PC-3 (cell line): ENCODE data around the gene FXYD3. TPM values are rescaled to one million over a fixed set of nuclear protein-coding genes. Genes with fewer than 3 reads are reported as not detected.

Experiments used
- ATAC-seq: fragments of 200-7000 bp; cut with Tn5 transposase; 2 replicates; pipeline ENCODE4 v1.9.1; 2020; ENCODE audit warnings: mild to moderate bottlenecking, moderate library complexity
- BruUV-seq: library from RNA; stranded (reverse); fragments of 400-500 nt; replicated peaks from 2 replicates; lab custom pipeline; 2021; lab: Mats Ljungman, UMichigan
- CTCF ChIA-PET: fragments of 300-600 bp; sonication (Branson Sonifier 250); formaldehyde crosslinking; loops from one replicate; lab custom pipeline; 2022; ENCODE audit warnings: antibody characterized with exemption; lab: Charles Lee
- POLR2A ChIA-PET: fragments of 300-600 bp; sonication (Branson Sonifier 250); formaldehyde crosslinking; loops from one replicate; lab custom pipeline; 2022; ENCODE audit warnings: antibody characterized with exemption; ENCODE audit not compliant: unreplicated experiment; lab: Charles Lee
- DNase-seq: peaks from one replicate; pipeline ENCODE4 v3.0.0-alpha.2; 2015
- H2AFZ ChIP-seq: fragments of 300-600 bp; sonication (generic); 2 replicates; pipeline ENCODE4 v1.6.0; 2016; ENCODE audit warnings: antibody characterized with exemption, low read length
- H3F3A ChIP-seq: fragments of 300-600 bp; sonication (generic); one replicate; pipeline ENCODE4 v1.6.0; 2017; ENCODE audit warnings: antibody characterized with exemption, low read length, control low read depth, mild to moderate bottlenecking; ENCODE audit not compliant: unreplicated experiment
- H3K27ac ChIP-seq: fragments of 300-600 bp; sonication (generic); 2 replicates; pipeline ENCODE4 v1.5.1; 2016; ENCODE audit warnings: mild to moderate bottlenecking, low read length
- H3K27me3 ChIP-seq: fragments of 300-600 bp; sonication (generic); 2 replicates; pipeline ENCODE4 v1.6.1; 2016; ENCODE audit warnings: low read length, mixed read lengths
- H3K36me3 ChIP-seq: fragments of 300-600 bp; sonication (generic); 2 replicates; pipeline ENCODE4 v1.6.1; 2016; ENCODE audit warnings: low read depth, mixed run types, low read length, mixed read lengths
- H3K4me1 ChIP-seq: fragments of 300-600 bp; sonication (generic); 2 replicates; pipeline ENCODE4 v1.5.1; 2016; ENCODE audit warnings: low read length; ENCODE audit not compliant: insufficient read depth
- H3K4me2 ChIP-seq: fragments of 300-600 bp; sonication (generic); 2 replicates; pipeline ENCODE4 v1.6.0; 2016; ENCODE audit warnings: low read length
- H3K4me3 ChIP-seq: fragments of 300-600 bp; sonication (generic); 2 replicates; pipeline ENCODE4 v1.5.1; 2016; ENCODE audit warnings: mild to moderate bottlenecking, low read length, mixed read lengths
- H3K79me2 ChIP-seq: fragments of 300-600 bp; sonication (generic); 2 replicates; pipeline ENCODE4 v1.6.1; 2017; ENCODE audit warnings: low read length, mixed read lengths
- H3K9ac ChIP-seq: fragments of 300-600 bp; sonication (generic); 2 replicates; pipeline ENCODE4 v1.6.0; 2016; ENCODE audit warnings: mild to moderate bottlenecking, low read length
- H3K9me2 ChIP-seq: fragments of 300-600 bp; sonication (generic); replicated peaks from 2 replicates; pipeline ENCODE4 v1.6.1; 2016; ENCODE audit warnings: mixed run types, low read length, mixed read lengths
- H3K9me3 ChIP-seq: fragments of 300-600 bp; sonication (generic); 2 replicates; pipeline ENCODE4 v1.6.1; 2016; ENCODE audit warnings: low read length, mixed read lengths
- H4K20me1 ChIP-seq: fragments of 300-600 bp; sonication (generic); 2 replicates; pipeline ENCODE4 v1.6.1; 2016; ENCODE audit warnings: low read length, mixed read lengths
- EZH2 ChIP-seq: fragments of 300-600 bp; sonication (generic); IDR thresholded peaks from one replicate; pipeline ENCODE4 v1.6.1; 2017; ENCODE audit warnings: antibody characterized with exemption, mild to moderate bottlenecking, low read length; ENCODE audit not compliant: unreplicated experiment
- EZH2phosphoT487 ChIP-seq: fragments of 300-600 bp; sonication (generic); IDR thresholded peaks from 2 replicates; pipeline ENCODE4 v1.6.1; 2018; ENCODE audit warnings: mild to moderate bottlenecking, antibody characterized with exemption, low read length, borderline replicate concordance
- intact Hi-C: fragments of 100-400 bp; cut with micrococcal nuclease; formaldehyde crosslinking; loops from 2 replicates; pipeline ENCODE4 v1.9.0; 2023
- total RNA-seq: library from RNA; depleted of rRNA; stranded (reverse); fragments of >200 nt; gene quantifications from 2 replicates; pipeline ENCODE4 v1.2.3, GENCODE V29; 2014
- TF ChIP-seq, protein P1 (sequence below): fragments of 300-600 bp; sonication (generic); conservative IDR thresholded peaks from 2 replicates; pipeline ENCODE4 v1.5.1; 2017; ENCODE audit warnings: antibody characterized with exemption, low read depth, mild to moderate bottlenecking, low read length

The FXYD3 gene
- total RNA-seq, 1 experiment from 2014 or later = 61.6 TPM

DNA sequence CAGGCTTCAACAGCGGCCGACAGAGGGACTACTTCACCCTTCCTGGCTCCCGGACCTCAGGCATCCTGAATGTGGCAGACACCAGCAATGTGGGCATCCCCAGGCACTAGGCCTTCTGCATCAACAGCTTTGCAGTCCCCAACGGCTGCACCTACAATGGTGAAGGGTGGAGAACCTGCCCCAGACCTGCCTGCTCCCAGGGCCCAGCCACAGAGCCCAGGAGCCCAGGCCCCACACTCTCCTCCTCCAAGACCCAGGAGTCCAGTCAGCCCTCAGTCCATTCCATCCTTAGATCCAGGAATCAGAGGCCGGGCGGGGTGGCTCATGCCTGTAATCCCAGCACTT, 39.6 kb upstream of the FXYD3 start:
- H3K4me1 ChIP-seq = no peaks in the 10 kb centered on the region
- no peak overlapping the region for H3K27ac ChIP-seq
- no peak overlapping the region for H3K4me2 ChIP-seq
- intact Hi-C loops = no loop called here
- DNase-seq = no peak
- TF ChIP-seq EZH2phosphoT487 (no peak), EZH2 (no peak)
- TF ChIP-seq, protein P1, sequence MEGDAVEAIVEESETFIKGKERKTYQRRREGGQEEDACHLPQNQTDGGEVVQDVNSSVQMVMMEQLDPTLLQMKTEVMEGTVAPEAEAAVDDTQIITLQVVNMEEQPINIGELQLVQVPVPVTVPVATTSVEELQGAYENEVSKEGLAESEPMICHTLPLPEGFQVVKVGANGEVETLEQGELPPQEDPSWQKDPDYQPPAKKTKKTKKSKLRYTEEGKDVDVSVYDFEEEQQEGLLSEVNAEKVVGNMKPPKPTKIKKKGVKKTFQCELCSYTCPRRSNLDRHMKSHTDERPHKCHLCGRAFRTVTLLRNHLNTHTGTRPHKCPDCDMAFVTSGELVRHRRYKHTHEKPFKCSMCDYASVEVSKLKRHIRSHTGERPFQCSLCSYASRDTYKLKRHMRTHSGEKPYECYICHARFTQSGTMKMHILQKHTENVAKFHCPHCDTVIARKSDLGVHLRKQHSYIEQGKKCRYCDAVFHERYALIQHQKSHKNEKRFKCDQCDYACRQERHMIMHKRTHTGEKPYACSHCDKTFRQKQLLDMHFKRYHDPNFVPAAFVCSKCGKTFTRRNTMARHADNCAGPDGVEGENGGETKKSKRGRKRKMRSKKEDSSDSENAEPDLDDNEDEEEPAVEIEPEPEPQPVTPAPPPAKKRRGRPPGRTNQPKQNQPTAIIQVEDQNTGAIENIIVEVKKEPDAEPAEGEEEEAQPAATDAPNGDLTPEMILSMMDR = no peak
- no peaks in the 10 kb centered on the region for H3K9me2 ChIP-seq
- no peaks in the 10 kb centered on the region for H3K9me3 ChIP-seq
- no peak overlapping the region for H2AFZ ChIP-seq
- H3K4me3 ChIP-seq = no peak overlapping the region
- CTCF ChIA-PET = no interaction called here
- no peaks in the 10 kb centered on the region for H4K20me1 ChIP-seq
- H3K9ac ChIP-seq = no peak overlapping the region
- ATAC-seq = no peak
- POLR2A ChIA-PET = no interaction called here
- H3F3A ChIP-seq = no peaks in the 10 kb centered on the region
- no peaks in the 10 kb centered on the region for H3K27me3 ChIP-seq
- BruUV-seq = no TSS peak
- no peaks in the 10 kb centered on the region for H3K36me3 ChIP-seq
- no peaks in the 10 kb centered on the region for H3K79me2 ChIP-seq

DNA sequence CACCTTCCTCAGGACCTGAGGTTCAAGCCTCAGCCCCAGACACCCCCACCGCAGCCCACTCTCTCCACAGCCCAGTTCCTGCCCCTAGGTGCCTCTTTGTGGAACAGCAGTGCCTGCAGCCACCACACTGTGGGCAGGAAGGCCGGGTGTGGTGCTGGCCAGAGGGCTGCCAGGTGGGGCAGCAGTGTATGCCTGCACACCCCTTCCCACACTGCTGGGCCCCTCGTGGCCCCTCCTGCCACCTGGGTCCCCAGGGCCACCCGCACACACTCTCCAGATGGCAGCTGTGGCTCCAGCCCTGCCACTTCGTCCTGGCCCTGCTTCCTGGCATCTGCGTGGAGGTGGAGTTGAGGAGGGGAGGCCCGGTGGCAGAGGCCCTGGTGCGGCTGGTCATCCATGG, 39.0 kb upstream of the FXYD3 start:
- Histone ChIP-seq H3F3A (no peaks in the 10 kb centered on the region), H3K27ac (no peak overlapping the region), H4K20me1 (no peaks in the 10 kb centered on the region), H3K9ac (no peak overlapping the region), H3K27me3 (no peaks in the 10 kb centered on the region), H3K4me2 (no peak overlapping the region), H3K9me2 (no peaks in the 10 kb centered on the region), H3K4me1 (no peaks in the 10 kb centered on the region), H3K9me3 (no peaks in the 10 kb centered on the region), H3K79me2 (no peaks in the 10 kb centered on the region), H3K36me3 (no peaks in the 10 kb centered on the region), H3K4me3 (no peak overlapping the region), H2AFZ (no peak overlapping the region)
- TF ChIP-seq, protein P1 = no peak
- TF ChIP-seq EZH2phosphoT487 (no peak), EZH2 (no peak)
- ATAC-seq (no peak), DNase-seq (no peak)
- no TSS peak for BruUV-seq
- intact Hi-C loops = no loop called here
- ChIA-PET CTCF (no interaction called here), POLR2A (no interaction called here)

DNA sequence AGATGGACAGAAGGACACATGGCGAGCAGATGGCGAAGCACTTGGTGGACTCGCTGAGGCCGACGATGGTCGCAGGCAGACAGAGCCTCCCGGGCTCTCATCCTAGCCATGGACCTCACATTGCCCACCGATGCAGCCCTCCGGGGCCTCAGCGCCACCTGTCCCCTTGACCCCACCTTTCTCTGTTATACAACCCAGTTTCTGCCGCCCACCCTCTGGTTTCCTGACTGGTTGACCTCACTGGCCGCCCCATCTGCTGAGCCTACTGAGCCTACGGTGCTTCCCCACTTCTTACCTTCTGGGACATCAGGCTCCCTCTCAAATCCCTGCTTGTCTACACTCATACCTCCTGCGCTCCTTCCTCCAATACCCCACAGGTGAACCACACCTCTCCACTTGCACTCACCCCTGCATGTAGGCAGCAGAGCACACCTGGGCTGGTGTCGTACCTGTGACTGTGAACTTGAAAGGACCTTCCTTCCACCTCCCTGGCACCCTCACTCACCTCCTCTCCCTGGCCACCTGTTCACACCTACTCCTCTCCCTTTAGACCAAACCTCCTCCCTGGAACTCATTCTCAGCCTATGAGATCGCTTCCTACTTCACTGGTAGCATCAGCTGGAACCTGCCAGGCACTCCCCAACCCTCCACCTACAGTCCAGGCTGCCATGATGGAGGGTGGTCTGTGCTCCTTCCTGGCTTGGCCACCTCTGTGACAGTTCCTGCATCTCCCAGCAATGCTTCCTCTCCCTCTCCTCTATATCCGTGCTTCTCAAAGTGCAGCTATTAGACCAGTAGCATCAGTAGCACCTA, 38.0 kb upstream of the FXYD3 start:
- H3K9ac ChIP-seq = no peak overlapping the region
- no peaks in the 10 kb centered on the region for H3F3A ChIP-seq
- CTCF ChIA-PET = no interaction called here
- intact Hi-C loops = no loop called here
- H3K79me2 ChIP-seq = no peaks in the 10 kb centered on the region
- no peak overlapping the region for H3K4me2 ChIP-seq
- DNase-seq = no peak
- no TSS peak for BruUV-seq
- TF ChIP-seq EZH2 (no peak), EZH2phosphoT487 (no peak)
- TF ChIP-seq, protein P1 = no peak
- H2AFZ ChIP-seq = no peak overlapping the region
- H3K9me3 ChIP-seq = no peaks in the 10 kb centered on the region
- no peaks in the 10 kb centered on the region for H3K36me3 ChIP-seq
- no peak overlapping the region for H3K4me3 ChIP-seq
- H3K27me3 ChIP-seq = no peaks in the 10 kb centered on the region
- POLR2A ChIA-PET = no interaction called here
- H4K20me1 ChIP-seq = no peaks in the 10 kb centered on the region
- no peaks in the 10 kb centered on the region for H3K9me2 ChIP-seq
- H3K4me1 ChIP-seq = no peaks in the 10 kb centered on the region
- ATAC-seq = no peak
- H3K27ac ChIP-seq = no peak overlapping the region
